GM12874 (cell line): ENCODE results near the gene ROBO1.

ENCODE experiments used
- TF ChIP-seq, protein P1 (sequence below): IDR thresholded peaks from 2 replicates; pipeline ENCODE4 v1.5.1; 2011; ENCODE audit warnings: low read depth, mild to moderate bottlenecking, control low read depth, low read length, moderate library complexity; ENCODE audit not compliant: insufficient read depth

ROBO1 gene

DNA sequence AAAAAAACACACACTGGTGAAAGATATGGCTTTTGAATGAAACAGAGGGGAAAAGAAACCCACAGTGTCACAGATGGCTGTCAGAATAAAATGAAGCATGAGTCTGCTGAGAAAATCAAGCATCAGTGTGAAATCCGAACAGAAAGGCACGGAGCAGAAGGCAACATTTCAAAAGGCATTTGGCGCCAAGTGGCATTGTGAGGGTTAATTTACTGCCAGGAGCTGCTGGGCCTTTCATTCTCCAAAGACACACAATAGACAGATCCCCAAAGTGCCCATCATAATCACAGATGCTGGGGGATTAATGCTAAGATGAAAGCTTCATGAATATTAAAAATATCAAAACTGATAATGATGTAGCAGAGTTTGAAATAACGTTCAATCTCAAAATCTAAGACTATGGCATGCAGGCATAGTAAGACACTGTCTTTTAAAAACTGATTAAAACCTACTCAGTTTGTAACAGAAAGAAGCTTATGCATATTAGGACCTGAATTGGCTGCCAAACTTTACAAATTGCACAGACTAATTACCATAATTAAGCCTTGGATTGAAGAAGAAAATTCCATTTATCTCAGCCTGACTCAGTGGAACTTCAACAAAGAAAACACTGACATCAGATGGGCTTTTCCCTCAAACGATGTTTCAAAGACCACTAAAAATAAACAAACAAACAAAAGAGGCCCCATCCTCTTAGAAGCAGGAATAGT lies 589.2 kb downstream of the ROBO1 start:
- TF ChIP-seq, protein P1, sequence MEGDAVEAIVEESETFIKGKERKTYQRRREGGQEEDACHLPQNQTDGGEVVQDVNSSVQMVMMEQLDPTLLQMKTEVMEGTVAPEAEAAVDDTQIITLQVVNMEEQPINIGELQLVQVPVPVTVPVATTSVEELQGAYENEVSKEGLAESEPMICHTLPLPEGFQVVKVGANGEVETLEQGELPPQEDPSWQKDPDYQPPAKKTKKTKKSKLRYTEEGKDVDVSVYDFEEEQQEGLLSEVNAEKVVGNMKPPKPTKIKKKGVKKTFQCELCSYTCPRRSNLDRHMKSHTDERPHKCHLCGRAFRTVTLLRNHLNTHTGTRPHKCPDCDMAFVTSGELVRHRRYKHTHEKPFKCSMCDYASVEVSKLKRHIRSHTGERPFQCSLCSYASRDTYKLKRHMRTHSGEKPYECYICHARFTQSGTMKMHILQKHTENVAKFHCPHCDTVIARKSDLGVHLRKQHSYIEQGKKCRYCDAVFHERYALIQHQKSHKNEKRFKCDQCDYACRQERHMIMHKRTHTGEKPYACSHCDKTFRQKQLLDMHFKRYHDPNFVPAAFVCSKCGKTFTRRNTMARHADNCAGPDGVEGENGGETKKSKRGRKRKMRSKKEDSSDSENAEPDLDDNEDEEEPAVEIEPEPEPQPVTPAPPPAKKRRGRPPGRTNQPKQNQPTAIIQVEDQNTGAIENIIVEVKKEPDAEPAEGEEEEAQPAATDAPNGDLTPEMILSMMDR = no peak

DNA sequence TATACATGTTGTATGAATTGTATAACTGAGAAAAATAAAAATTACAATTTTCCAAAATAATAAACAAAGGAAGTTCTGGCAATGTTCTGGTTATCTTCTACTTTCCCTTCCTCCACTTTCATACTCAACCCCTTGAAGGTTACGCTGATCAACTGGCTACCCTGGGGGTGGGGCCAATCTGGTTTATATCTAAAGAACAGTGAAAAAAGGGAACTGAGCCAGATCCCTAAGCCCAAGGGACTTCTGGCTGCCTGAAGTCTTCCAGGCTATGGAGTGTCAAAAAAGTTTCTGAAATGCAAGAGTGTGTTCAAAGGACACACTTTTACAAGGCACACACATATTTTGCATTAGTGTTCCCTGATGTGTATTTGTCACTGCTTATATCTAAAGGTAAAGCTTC lies 591.9 kb downstream of the ROBO1 start:
- TF ChIP-seq, protein P1 = no peak

- TF ChIP-seq, protein P1 = no peak
These were observed 595.6 kb downstream of the ROBO1 start for GRCh38 chr3:79172241-79172640.

DNA sequence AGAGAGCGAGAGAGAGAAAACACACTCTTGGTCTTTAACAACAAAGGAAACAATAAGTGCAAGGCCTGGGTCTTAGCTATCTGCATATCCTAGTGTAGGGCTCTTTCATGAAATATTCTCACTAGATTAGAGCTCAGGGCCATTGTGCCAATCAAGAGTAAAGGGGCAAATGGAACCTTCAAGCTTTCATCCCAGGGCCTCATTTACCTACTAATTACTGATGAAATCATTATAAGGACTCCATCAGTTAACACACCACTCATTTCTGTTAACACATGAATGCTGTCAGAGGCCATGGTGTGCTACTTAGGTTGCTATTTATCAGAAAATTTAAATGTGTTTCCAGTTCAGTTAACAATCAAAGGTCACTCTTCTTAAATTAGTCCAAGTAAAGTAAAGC lies 597.8 kb downstream of the ROBO1 start:
- TF ChIP-seq, protein P1 = no peak

DNA sequence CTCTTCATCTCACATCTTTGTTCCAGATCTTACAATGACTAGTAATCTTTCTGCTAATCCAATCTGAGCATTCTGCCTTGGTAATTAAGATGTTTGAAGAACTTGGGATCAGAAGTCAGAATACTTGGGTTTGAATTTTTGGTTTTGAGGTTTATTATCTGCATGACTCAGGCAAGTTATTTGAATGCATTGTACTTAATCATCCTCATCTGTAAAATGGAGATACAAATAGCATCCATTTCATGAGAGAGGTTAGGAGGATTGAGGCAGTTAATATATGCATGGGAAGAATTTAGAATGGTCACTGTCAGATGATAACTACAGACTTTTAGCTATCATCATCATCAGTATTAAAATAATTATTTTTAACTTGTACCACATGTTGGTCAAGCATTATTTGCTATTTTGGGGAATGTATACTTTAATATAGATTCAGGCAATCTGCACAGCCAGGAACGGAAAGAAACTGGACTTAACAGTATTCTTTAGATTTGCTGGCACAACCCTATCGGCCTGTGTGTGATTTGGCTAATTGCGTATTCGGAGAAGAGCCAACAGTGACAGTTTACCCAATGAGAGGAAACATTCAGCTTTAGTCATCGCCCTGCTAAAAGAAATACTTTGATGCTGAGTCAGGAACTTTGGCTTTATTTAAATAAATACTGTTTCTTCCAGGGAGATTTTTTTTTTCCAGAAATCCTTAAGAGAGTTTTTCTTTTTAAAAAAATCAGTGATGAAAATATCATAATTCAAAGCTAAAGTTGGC lies 600.0 kb downstream of the ROBO1 start:
- TF ChIP-seq, protein P1 = no peak

DNA sequence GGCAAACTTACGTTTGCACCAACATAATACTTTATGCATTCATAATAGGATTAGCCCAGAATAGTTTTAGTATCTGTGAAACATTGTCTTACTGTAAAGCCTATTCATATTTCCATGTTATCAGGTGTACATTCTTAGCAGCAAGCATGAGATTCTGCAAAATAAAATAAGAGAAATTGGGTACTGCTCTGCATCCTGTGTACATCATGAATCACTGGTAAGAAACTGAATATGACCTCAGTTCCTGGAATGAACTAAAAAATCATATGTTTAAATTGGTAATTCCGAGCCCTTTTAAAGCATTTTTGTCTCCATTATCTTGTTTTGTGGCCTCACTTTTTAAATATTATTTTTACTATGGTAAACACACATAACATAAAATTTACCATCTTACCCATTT lies 605.1 kb downstream of the ROBO1 start:
- TF ChIP-seq, protein P1 = no peak

GRCh38 chr3:79161941-79162340 lies 605.9 kb downstream of the ROBO1 start:
- TF ChIP-seq, protein P1 = no peak
